Hepatocyte (in vitro differentiated cells): ENCODE data around the gene MREG. TPM values are rescaled to one million over a fixed set of nuclear protein-coding genes. Genes with fewer than 3 reads are reported as not detected.

Experiments used
- DNase-seq: peaks from one replicate; pipeline ENCODE4 v3.0.0-alpha.2; 2016; ENCODE audit warnings: low spot score
- H2AFZ ChIP-seq: fragments of 200-600 bp; sonication (generic); 2 replicates; pipeline ENCODE4 v1.6.0; 2016; ENCODE audit warnings: antibody characterized with exemption, mild to moderate bottlenecking
- H3K27ac ChIP-seq: fragments of 200-600 bp; sonication (generic); 2 replicates; pipeline ENCODE4 v1.5.1; 2016; ENCODE audit warnings: mild to moderate bottlenecking
- H3K27me3 ChIP-seq: fragments of 200-600 bp; sonication (generic); 2 replicates; pipeline ENCODE4 v1.6.1; 2016
- H3K36me3 ChIP-seq: fragments of 200-600 bp; sonication (generic); replicated peaks from 2 replicates; pipeline ENCODE4 v1.5.1; 2016; ENCODE audit warnings: low read depth; ENCODE audit not compliant: insufficient read depth
- H3K4me1 ChIP-seq: fragments of 200-600 bp; sonication (generic); 2 replicates; pipeline ENCODE4 v1.5.1; 2016; ENCODE audit warnings: mild to moderate bottlenecking, moderate library complexity; ENCODE audit not compliant: insufficient read depth
- H3K4me2 ChIP-seq: fragments of 200-600 bp; sonication (generic); 2 replicates; pipeline ENCODE4 v1.6.0; 2016
- H3K4me3 ChIP-seq: fragments of 200-600 bp; sonication (generic); 2 replicates; pipeline ENCODE4 v1.5.1; 2016; ENCODE audit warnings: mild to moderate bottlenecking
- H3K79me2 ChIP-seq: fragments of 200-600 bp; sonication (generic); 2 replicates; pipeline ENCODE4 v1.6.0; 2017; ENCODE audit warnings: mild to moderate bottlenecking
- H3K9me2 ChIP-seq: fragments of 200-600 bp; sonication (generic); replicated peaks from 2 replicates; pipeline ENCODE4 v1.6.0; 2017; ENCODE audit warnings: mild to moderate bottlenecking; ENCODE audit not compliant: insufficient read depth
- H3K9me3 ChIP-seq: fragments of 200-600 bp; sonication (generic); 2 replicates; pipeline ENCODE4 v1.5.1; 2016; ENCODE audit warnings: low read depth, mild to moderate bottlenecking
- H4K20me1 ChIP-seq: fragments of 200-600 bp; sonication (generic); 2 replicates; pipeline ENCODE4 v1.6.0; 2016; ENCODE audit warnings: mild to moderate bottlenecking; ENCODE audit not compliant: insufficient read depth, poor library complexity, severe bottlenecking
- EZH2 ChIP-seq: fragments of 200-600 bp; sonication (generic); IDR thresholded peaks from 2 replicates; pipeline ENCODE4 v1.6.1; 2016; ENCODE audit warnings: antibody characterized with exemption, mild to moderate bottlenecking, borderline replicate concordance
- EZH2phosphoT487 ChIP-seq: fragments of 200-600 bp; sonication (generic); IDR thresholded peaks from one replicate; pipeline ENCODE4 v1.6.1; 2018; ENCODE audit warnings: antibody characterized with exemption, mild to moderate bottlenecking, low read depth, moderate library complexity; ENCODE audit not compliant: unreplicated experiment, severe bottlenecking
- WGBS: methylation state at CpG from one replicate; pipeline ENCODE4 v1.1.6; 2016; ENCODE audit warnings: low lambda C conversion rate; ENCODE audit errors: missing lambda C conversion rate; 5-methylcytosine and 5-hydroxymethylcytosine counted together
- polyA plus RNA-seq: library from polyadenylated mRNA; unstranded; fragments of >200 nt; fragmentation: Nextera tagmentation; extraction: Ambion mirVana; gene quantifications from 2 replicates; pipeline ENCODE4 v1.2.1, GENCODE V29; 2016
- total RNA-seq: library from RNA; depleted of rRNA; stranded (reverse); fragments of >200 nt; gene quantifications from 2 replicates; pipeline ENCODE4 v1.2.3, GENCODE V29; 2014
- TF ChIP-seq, protein P1 (sequence below): fragments of 200-600 bp; sonication (generic); IDR thresholded peaks from 2 replicates; pipeline ENCODE4 v1.5.1; 2016; ENCODE audit warnings: antibody characterized with exemption, mild to moderate bottlenecking; ENCODE audit not compliant: poor library complexity

The MREG gene
- total and polyA plus RNA-seq, 2 experiments from 2014 or later: 5.6 to 12.9 TPM

DNA sequence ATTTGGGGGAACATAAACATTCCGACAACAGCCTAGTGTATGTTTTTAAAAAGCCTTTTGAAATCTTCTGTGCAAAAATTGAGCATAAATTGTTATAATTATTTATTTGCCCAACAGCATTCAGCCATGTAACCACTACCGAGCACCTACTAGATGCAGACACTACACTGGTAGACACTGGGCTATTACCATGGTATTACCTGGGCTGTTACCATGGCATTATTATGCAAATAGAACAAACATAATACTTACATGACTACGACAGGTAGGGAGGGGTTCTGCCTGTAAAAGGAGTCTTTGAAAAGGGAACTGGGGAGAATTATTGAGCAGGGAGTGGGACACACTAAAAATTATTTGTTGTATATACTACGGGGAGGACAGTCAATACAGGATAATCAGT is 116.4 kb downstream of the MREG start:
- H4K20me1 ChIP-seq: no peaks in the 10 kb centered on the region
- no peak overlapping the region for H2AFZ ChIP-seq
- no peak for DNase-seq
- no peaks in the 10 kb centered on the region for H3K36me3 ChIP-seq
- H3K9me3 ChIP-seq: no peaks in the 10 kb centered on the region
- H3K4me1 ChIP-seq: no peaks in the 10 kb centered on the region
- WGBS: 67% methylated on average over 4 of the region's 4 CpGs
- H3K4me2 ChIP-seq: no peak overlapping the region
- no peaks in the 10 kb centered on the region for H3K79me2 ChIP-seq
- H3K27ac ChIP-seq: no peak overlapping the region
- TF ChIP-seq EZH2phosphoT487: no peak
- TF ChIP-seq, protein P1, sequence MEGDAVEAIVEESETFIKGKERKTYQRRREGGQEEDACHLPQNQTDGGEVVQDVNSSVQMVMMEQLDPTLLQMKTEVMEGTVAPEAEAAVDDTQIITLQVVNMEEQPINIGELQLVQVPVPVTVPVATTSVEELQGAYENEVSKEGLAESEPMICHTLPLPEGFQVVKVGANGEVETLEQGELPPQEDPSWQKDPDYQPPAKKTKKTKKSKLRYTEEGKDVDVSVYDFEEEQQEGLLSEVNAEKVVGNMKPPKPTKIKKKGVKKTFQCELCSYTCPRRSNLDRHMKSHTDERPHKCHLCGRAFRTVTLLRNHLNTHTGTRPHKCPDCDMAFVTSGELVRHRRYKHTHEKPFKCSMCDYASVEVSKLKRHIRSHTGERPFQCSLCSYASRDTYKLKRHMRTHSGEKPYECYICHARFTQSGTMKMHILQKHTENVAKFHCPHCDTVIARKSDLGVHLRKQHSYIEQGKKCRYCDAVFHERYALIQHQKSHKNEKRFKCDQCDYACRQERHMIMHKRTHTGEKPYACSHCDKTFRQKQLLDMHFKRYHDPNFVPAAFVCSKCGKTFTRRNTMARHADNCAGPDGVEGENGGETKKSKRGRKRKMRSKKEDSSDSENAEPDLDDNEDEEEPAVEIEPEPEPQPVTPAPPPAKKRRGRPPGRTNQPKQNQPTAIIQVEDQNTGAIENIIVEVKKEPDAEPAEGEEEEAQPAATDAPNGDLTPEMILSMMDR: no peak
- TF ChIP-seq EZH2: no peak
- no peaks in the 10 kb centered on the region for H3K9me2 ChIP-seq
- H3K4me3 ChIP-seq: no peak overlapping the region
- no peaks in the 10 kb centered on the region for H3K27me3 ChIP-seq

DNA sequence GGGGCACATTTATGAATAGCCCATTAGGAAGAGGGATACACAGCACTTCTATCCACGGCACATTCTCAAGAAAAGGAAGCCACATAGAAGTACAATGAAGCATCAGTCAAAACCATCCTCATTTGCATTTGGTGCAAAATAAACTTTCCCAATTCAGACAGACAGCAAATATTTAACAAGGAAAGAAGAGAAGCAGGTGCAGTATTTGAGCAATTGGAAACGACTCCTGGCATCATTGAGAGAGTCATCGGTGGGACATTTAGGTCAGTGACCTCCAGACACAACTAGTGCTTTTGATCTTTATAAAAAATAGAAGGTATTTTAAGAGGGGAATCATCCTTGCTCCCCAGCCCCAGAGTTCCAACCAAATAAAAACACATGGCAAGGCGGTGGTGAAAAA is 118.0 kb downstream of the MREG start:
- no peak overlapping the region for H3K27ac ChIP-seq
- no peak overlapping the region for H2AFZ ChIP-seq
- WGBS: 56% methylated on average over 4 of the region's 4 CpGs

More for the DNA sequence above, 118.0 kb downstream of the MREG start:
- H3K4me1 ChIP-seq: no peaks in the 10 kb centered on the region
- DNase-seq: no peak
- no peaks in the 10 kb centered on the region for H3K79me2 ChIP-seq
- no peaks in the 10 kb centered on the region for H3K27me3 ChIP-seq
- H3K36me3 ChIP-seq: no peaks in the 10 kb centered on the region
- no peak for TF ChIP-seq EZH2
- TF ChIP-seq EZH2phosphoT487: no peak
- TF ChIP-seq, protein P1: no peak
- no peaks in the 10 kb centered on the region for H3K9me3 ChIP-seq
- H3K4me3 ChIP-seq: no peak overlapping the region
- no peaks in the 10 kb centered on the region for H4K20me1 ChIP-seq
- no peaks in the 10 kb centered on the region for H3K9me2 ChIP-seq
- no peak overlapping the region for H3K4me2 ChIP-seq

Other genes starting within 250 kb of the MREG start
- 24.6 and 32.4 TPM in 2 replicates for gene PECR, start 68.3 kb upstream of the MREG start, total RNA-seq
- gene PECR, start 68.3 kb upstream of the MREG start, polyA plus RNA-seq: 13.8 and 17.4 TPM in 2 replicates
- gene TMEM169, start 68.4 kb upstream of the MREG start, total RNA-seq: 1.1 and 1.8 TPM in 2 replicates
- 0.91 and 0.97 TPM in 2 replicates for gene TMEM169, start 68.4 kb upstream of the MREG start, polyA plus RNA-seq
- gene XRCC5, start 95.8 kb upstream of the MREG start, total RNA-seq: 191 and 208 TPM in 2 replicates
- gene XRCC5, start 95.8 kb upstream of the MREG start, polyA plus RNA-seq: 157 and 181 TPM in 2 replicates